ENCODE results near the gene BANP. TPM values are rescaled to one million over a fixed set of nuclear protein-coding genes. Genes with fewer than 3 reads are reported as not detected.
"Not testable (repeated sequence)": the region's sequence is repeated elsewhere in the genome, so short reads cannot be mapped to it uniquely, and the experiment has no call there.

The BANP gene
- total and polyA plus RNA-seq, 2 experiments from 2014 or later: 26.7 to 27.9 TPM

GRCh38 chr16:88120812-88121211 is 169.6 kb downstream of the BANP start:
- Histone ChIP-seq H3K4me3 (no peak overlapping the region), H3K9me3 (ENCODE audit: low read depth) (no peaks in the 10 kb centered on the region), H3K27me3 (no peaks in the 10 kb centered on the region), H3K4me1 (ENCODE audit: low read depth) (no peaks in the 10 kb centered on the region), H3K36me3 (no peaks in the 10 kb centered on the region), H3K27ac (peak overlapping the region; percentile 75)
- DNase-seq (ENCODE audit: low read depth in 1 of 2, low spot score in 1 of 2): no peak
- TF ChIP-seq, protein P1, sequence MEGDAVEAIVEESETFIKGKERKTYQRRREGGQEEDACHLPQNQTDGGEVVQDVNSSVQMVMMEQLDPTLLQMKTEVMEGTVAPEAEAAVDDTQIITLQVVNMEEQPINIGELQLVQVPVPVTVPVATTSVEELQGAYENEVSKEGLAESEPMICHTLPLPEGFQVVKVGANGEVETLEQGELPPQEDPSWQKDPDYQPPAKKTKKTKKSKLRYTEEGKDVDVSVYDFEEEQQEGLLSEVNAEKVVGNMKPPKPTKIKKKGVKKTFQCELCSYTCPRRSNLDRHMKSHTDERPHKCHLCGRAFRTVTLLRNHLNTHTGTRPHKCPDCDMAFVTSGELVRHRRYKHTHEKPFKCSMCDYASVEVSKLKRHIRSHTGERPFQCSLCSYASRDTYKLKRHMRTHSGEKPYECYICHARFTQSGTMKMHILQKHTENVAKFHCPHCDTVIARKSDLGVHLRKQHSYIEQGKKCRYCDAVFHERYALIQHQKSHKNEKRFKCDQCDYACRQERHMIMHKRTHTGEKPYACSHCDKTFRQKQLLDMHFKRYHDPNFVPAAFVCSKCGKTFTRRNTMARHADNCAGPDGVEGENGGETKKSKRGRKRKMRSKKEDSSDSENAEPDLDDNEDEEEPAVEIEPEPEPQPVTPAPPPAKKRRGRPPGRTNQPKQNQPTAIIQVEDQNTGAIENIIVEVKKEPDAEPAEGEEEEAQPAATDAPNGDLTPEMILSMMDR (IDR thresholded peaks at IDR 0.05; ENCODE audit: low read depth, low read length): no peak

- H3K27ac ChIP-seq: peak overlapping the region; percentile 75
- H3K27me3 ChIP-seq; H3K9me3 ChIP-seq (ENCODE audit: low read depth); H3K36me3 ChIP-seq; H3K4me1 ChIP-seq (ENCODE audit: low read depth); H3K4me3 ChIP-seq: not testable (repeated sequence)
- DNase-seq (ENCODE audit: low read depth in 1 of 2, low spot score in 1 of 2): peak; percentile 60 to 65
Measured at GRCh38 chr16:88121391-88121790, 170.2 kb downstream of the BANP start.

GRCh38 chr16:88121886-88122580 is 170.8 kb downstream of the BANP start:
- no peak overlapping the region for H3K4me3 ChIP-seq
- no peaks in the 10 kb centered on the region for H3K36me3 ChIP-seq
- no peaks in the 10 kb centered on the region for H3K27me3 ChIP-seq
- TF ChIP-seq, protein P1 (IDR thresholded peaks at IDR 0.05; ENCODE audit: low read depth, low read length): no peak
- no peaks in the 10 kb centered on the region for H3K9me3 ChIP-seq (ENCODE audit: low read depth)
- no peaks in the 10 kb centered on the region for H3K4me1 ChIP-seq (ENCODE audit: low read depth)
- H3K27ac ChIP-seq: peak overlapping the region; percentile 75
- no peak for DNase-seq (ENCODE audit: low read depth in 1 of 2, low spot score in 1 of 2)

Other genes starting within 250 kb of the BANP start
- 18.0 and 22.7 TPM in 2 replicates for gene KLHDC4, start 185.4 kb upstream of the BANP start, total RNA-seq
- gene KLHDC4, start 185.4 kb upstream of the BANP start, polyA plus RNA-seq: 13.7 and 17.7 TPM in 2 replicates
- gene SLC7A5, start 81.9 kb upstream of the BANP start, total RNA-seq: 5.4 and 7.4 TPM in 2 replicates
- gene SLC7A5, start 81.9 kb upstream of the BANP start, polyA plus RNA-seq: 6.7 and 8.2 TPM in 2 replicates
- gene CA5A, start 14.9 kb upstream of the BANP start, total RNA-seq: not detected in 2 replicates
- gene CA5A, start 14.9 kb upstream of the BANP start, polyA plus RNA-seq: not detected in 2 replicates

Data from cardiac muscle cell (in vitro differentiated cells and primary cell).